DMS 273 (cell line): ENCODE measurements around the gene SLC26A4.
A peak's percentile ranks its signal among the peaks of the same experiment; 100 is the strongest.
"Not testable (repeated sequence)": the region's sequence is repeated elsewhere in the genome, so short reads cannot be mapped to it uniquely, and the experiment has no call there.

Experiments
- DNase-seq: peaks from one replicate; lab custom pipeline; 2025; ENCODE audit not compliant: unreplicated experiment; lab: John Stamatoyannopoulos, UW

Gene SLC26A4

DNA sequence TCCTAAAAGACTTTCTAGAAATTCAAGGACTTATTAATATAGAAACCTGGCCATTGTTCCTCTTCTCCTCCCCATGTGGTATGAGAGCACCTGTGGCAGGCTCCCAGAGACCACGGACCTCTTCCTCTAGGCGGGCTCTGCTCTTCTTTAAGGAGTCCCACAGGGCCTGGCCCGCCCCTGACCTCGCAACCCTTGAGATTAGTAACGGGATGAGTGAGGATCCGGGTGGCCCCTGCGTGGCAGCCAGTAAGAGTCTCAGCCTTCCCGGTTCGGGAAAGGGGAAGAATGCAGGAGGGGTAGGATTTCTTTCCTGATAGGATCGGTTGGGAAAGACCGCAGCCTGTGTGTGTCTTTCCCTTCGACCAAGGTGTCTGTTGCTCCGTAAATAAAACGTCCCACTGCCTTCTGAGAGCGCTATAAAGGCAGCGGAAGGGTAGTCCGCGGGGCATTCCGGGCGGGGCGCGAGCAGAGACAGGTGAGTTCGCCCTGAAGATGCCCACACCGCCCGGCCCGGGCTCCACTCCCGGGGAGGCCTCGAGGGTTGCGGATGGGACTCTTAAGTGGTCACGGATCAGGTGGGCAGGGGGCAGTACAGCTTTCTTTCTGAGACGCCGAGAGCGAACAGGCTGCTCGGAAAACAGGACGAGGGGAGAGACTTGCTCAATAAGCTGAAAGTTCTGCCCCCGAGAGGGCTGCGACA is at the start of gene SLC26A4:
TSS of gene SLC26A4 (plus strand) at position 448 of the 700 bp plus-strand sequence. CDS start 814 bp downstream, outside the sequence.
- peak; percentile 47 for DNase-seq

DNA sequence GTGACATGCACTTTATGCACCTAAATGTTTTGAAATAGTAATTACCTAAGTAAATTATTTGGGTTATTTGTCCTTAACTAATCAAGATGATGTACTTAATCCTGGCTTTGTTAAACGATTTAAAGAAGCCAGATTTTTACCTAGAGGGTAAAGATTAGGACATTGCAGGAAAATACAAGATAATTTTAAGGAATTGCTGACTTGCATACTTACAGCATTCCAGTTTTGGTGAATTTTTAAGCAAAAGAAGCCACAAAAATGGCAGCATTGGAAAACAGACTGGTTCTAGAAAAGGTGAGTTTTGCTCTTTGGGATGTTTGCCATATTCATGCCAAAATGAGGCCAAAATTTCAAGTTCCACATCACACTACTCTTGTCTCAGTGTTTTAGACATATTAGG is 47.2 kb upstream of the SLC26A4 start:
- no peak for DNase-seq

DNA sequence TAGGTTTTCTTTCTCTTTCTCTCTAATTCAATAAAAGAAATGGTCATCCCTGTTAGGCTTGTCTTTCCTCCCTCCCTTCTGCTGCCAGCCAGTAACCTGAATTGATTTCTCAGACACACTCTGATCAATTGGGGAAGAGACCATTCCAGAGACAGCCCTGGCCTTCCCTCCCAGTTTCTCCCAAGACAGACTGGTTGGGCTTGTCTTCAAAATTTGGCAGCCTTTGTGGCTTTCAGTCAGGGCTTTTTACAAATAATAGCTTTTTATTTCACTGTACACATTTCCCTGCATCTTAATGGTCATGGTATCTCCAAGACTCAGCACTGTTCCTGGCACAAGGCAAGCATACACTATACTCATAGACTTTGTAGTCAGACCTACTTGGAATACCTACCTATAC is 46.7 kb upstream of the SLC26A4 start:
- no peak for DNase-seq

DNA sequence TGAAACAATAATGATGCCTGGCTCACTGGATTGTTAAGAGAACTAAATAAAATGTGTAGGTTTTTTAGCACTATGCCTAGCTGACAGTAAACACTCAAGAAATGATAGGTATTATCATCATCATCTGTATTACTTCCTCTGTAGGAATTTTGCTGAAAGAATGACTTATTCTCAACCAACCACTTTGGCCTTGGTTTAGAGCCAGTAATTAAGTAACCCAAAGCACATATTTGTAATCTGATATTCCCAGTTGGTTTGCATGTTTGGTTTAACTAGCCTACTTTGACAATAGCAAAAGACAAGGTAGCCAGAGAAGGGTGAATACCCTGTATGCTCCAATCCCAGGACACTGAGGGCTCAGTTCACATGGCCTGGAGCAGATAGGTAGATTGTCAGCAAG is 46.2 kb upstream of the SLC26A4 start:
- peak; percentile 42 for DNase-seq

DNA sequence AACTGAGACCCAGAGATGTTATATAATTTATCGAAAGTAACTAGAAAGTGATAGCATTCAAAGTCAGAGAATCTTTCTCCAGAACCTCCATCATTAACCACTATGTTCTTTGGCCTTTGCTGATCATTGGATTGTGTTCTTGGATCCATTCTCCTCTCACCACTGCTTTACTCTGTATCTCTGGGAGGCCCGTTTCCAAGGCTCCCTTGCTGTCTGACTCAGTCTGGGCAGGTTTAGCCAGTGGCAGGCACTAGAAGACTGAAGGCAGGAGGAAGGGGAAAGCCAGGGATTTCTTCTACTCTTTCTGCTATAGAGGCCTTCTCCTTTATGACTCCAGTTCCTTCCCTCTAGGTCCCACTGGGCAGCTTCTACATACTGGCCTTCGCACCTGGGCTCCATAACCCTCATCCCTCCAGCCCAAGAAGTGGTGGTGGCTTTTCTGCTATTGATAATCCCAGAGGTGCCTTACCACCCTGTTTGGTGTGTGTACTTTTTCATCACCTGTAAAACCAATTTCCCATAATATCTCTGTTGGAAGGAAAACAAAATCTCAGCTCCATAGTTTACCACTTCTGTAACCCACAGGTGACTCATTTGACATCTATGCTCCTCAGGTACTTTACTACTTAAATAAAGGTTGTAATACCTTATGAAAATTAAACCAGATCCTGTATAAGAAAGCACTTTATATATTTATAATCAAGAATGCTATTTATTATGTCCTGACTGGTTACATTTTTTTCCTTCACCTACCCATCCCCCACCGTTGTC is 44.5 kb upstream of the SLC26A4 start:
- no peak for DNase-seq

DNA sequence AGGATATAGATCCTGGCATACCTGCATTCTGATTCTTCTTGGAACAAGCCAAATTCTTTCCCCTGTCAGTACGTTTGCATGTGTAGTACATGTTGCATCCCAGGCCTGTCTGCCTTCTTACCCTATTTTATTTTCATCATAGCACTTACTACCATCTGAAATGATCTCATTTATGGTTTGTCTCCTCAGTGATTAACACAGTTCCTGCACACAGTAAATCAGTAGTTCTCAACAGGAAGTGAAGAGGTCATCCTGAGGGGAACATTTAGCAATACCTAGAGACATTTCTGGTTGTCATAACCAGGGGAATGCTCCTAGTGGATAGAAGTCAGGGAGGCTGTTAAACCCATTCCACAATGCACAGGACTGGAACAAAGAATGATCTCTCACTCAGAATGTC is 38.2 kb upstream of the SLC26A4 start:
- DNase-seq: no peak

DNA sequence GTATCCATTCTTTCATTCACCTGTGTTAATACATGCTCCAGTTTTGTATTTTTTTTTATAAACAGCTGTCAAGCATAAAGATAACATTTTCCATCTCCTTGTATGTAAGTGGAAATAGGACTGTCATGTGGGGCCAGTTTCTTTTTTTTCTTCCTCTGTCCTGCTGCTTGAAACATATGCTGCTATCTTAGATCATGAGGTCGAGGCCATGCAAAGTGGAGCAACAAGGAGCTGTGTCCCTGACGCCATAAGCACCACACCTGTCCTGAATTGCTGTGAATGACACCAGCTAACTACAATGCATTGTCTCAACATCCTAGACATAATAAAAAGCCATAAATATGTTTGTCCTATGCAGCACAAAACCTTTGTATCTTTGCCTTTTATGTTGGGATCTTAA is 37.7 kb upstream of the SLC26A4 start:
- DNase-seq: no peak

DNA sequence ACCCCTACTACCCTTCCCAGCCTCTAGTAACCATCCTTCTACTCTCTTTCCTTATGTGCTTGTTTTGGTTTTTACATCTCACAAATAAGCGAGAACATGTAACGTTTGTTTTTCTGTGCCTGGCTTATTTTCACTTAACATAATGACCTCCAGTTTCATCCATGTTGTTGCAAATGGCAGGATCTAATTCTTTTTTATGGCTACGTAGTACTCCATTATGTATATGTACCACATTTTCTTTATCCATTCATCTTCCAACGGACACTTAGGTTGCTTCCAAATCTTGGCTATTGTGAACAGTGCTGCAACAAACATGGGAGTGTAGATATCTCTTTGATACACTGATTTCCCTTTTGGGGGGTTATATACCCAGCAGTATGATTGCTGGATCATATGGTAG is 33.6 kb upstream of the SLC26A4 start:
- DNase-seq: no peak

DNA sequence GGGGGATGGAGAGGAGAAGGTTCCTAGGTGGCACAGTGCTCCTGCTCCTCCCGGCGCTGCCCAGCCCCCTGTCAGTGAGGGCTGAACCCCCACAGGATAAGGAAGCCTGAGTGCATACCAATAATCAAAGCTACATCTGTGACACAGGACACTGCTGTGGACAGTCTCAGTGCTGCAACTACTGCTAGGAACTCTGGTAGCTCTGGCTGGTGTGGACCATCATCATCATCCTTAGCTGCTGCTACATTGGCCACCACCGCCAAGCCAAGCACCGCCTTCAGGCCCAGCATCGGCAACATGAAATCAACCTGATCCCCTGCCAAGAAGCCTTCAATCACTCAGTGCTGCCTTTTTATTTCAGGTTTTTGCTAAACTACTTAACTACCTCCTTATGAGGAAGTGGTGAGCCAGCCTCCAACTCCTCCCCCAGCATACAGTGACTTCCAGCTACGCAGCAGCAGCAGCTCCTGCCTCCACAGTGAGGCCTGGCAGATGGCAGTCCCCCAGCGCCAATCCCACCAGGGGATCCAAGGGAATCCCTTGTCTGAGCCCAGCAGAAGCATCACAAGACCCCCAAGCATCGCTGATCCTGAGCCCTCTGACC is 32.1 kb upstream of the SLC26A4 start:
- no peak for DNase-seq

DNA sequence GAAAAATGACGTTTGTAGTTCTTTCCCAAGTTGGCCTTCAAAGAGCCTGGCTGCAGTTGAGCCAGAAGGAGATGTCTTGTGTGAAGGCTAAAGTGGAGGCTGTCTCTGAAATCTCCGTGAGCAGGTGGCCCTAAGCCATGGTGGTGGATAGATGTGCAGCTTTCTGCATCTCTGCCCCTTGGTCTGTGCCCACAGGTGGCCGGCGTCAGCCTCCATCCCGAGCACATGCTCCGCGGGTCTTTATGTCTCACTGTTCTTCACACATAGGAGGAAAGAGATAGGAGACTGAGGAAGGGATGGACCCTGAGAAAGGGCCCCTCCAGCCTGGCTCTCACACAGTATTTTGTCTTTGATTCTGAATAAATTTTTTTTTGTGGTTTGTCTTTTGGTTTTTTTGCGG is 30.3 kb upstream of the SLC26A4 start:
- no peak for DNase-seq

DNA sequence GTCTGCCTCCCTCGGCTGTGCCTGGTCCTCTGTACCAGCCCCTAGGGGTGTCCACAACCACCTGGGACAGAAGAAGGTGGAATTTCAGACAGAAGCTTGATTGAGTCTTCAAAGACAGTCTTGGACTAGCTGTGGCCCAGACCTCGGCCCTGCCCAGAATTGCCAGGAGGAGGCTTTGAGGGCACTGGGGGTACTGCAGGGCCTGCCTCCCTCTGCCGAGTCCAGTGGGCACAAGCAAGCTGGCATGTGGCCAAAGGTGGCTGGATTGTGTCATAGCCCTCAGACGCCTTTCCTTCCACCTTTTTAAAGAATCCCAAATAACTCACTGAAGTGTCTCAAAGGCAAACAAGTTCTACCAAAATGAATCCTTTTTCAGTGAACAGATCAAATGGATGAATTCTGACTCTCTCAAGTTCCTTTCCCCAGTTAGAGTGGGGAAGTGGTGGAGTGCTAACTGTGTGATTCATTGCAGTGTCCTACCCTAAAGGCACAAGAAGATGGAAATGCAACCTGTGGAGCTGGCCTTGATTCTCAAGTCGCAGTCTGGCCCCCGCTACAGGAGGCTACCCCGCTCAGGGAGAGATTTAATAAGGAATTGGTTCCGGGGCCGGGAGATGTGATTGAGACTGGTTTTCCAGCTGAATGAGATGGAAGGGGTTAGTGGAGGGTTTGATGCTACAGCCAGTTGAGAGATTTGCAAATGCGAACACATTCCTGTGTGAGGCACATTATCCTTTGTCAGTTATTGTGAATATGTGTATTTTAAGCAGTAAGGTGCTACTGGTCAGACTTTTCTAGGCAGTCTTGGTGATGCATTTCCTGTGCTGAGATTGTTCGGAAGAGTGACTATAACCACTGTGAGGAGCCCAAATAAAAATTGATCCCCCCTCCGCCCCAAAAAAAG is 28.8 kb upstream of the SLC26A4 start:
- peak; percentile 29 for DNase-seq

DNA sequence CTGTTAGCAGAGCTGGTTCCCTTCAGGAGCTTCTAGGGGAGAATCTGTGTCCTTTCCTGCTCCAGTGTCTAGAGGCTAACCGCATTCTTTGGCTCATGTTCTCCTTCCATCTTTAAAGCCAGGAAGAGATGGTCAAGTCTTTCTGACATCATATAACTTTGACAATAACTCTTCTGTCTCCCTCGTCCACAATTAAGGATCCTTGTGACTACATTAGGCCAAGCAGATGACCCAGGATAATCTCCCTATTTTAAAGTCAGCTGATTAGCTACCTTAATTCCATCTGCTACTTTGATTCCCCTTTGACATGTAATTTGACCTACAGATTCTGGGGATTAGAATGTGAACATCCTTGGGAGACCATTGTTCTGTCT is 28.1 kb upstream of the SLC26A4 start:
- no peak for DNase-seq

DNA sequence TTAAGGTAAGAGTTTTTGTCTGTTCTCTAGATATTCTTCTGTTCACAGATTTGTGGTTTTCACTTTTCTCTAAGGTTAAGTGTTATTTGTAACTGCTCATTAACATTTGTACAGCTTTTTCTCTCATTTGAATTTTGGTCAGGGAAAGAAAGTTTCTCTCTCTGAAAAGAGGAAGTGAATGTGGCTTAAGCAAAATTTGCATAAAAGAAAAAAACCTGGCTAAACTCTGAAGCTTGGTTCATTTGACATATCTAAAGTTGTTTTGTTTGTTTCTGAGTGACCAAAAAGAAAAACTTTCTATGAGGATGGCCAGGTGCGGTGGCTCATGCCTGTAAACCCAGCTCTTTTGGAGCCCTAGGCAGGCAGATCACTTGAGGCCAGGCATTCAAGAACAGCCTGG is 22.0 kb upstream of the SLC26A4 start:
- DNase-seq: no peak

DNA sequence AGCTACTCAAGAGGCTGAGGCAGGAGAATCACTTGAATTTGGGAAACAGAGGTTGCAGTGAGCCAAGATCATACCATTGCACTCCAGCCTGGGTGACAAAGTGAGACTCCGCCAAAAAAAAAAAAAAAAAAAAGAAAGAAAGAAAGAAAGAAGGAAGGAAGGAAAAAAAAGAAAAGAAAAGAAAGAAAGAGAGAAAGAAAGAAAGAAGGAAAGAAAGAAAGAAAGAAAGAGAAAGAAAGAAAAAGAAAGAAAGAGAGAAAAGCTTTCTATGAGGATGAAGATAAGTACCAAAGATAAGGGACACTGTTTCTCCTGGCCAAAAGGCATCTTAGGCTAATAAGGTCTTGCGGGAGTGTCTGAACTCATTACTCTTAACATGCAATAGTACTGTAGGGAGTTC is 21.6 kb upstream of the SLC26A4 start:
- DNase-seq: not testable (repeated sequence)

DNA sequence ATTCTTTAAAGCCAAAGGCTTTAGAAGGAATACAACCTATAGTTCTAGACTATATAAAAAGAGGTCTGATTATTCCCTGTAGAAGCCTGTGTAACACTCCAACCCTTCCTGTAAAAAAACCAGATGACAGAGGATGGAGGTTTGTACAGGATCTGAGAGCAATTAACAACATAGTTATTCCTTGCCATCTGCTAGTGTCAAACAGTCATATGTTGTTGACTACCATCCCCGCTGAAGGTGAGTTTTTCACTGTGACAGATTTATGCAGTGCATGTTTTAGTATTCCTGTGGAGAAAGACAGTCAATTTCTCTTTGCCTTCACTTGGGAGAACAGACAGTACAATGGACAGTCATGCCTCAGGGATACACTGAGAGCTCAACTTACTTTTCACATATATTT is 19.0 kb upstream of the SLC26A4 start:
- DNase-seq: peak; percentile 92

DNA sequence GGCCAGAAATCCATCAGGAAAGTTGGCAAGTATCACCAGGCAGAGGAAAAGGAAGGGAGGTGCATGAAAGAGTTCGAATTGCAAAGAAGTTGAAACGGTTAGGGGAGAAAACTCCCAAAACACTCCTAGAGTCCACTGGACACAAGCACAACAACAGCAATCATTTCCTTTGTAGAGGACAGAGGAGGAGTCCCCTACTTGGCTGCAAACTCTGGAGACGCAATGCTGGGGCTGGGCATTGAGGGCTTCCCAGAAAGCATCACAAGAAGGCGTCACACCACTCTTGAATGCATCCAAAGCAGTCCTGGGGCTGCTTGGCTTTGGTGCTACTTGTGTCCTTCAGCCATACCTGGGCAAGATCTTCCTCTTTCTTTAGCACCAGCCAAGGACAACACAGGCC is 18.1 kb upstream of the SLC26A4 start:
- DNase-seq: no peak

DNA sequence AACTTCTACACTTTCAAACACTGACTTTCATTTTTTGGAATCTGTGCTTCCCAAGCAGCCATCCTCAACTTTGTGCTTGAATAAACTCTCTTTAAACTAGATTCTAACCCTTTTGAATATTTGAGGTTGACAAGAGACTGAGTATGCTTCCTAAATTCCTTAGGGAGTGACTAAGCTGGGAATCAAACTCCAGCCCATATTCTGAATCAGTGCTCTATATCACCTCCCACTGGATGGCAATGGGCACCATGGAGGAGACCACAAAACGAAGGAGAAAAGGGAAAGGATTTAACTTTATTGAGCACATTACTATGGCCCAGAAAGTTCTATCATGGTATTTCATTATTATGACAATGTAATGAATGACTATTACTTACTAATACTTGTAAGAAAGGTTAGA is 17.2 kb upstream of the SLC26A4 start:
- DNase-seq: peak; percentile 32

DNA sequence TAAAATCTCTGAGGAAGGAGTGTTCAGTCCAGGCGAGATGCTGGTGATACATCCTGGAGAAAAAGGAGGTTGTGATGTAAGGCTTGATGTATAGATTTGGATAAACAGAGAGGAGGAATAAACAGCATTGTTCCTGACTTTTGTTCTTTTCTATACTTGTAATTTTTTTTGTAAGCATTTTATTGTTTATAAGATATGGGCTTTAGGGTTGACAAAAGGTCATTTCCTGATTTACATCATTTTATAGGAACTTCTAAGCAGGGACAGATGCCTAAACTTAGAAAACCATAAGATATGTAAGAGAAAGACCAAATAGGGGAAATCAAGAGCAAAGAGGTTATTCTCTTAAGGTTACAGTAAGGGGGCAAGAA is 16.7 kb upstream of the SLC26A4 start:
- no peak for DNase-seq

DNA sequence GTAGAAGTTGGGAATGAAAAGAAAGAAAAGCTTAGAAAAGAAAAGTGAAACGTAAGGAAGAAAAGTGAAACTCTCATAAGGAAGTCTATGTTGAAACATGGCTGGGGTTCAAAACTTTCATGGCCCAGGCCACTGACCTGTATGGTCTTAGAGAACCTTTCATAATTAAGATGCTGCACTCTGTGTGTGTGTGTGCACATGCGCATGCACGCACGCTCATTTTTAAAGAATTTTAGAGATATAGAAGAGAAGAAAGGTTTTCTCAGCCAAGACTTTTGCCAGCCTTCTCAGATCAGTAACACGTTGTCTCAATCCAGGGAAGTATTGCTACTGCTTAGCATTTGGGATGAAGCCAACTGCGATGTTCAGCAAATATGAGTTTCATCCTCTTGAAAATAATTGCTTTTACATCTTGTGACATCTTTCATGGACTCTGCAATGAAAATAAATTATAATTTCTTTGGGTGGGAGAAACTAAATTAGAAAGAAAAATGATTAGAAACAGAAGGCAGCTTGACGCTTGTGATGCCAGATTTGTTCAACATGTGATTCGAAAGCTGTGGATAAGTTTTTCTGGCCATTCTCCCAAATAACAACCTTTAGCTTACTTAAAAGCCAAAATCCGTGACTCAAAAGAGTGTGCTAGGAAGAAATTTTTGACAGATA is 16.2 kb upstream of the SLC26A4 start:
- no peak for DNase-seq

DNA sequence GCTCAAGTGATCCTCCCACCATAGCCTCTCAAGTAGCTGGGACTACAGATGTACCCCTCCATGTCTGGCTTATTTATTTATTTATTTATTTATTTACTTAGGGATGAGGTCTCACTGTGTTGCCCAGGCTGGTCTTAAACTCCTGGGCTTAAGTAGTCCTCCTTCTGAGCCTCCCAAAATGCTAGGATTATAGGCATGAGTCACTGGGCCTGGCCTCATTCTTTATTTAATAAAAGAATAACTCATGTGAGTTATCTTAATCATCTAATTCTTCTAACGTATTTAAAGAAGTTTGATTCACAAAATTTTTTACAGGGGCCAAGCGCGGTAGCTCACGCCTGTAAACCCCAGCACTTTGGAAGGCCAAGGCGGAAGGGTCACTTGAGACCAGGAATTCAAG is 8.0 kb upstream of the SLC26A4 start:
- no peak for DNase-seq

DNA sequence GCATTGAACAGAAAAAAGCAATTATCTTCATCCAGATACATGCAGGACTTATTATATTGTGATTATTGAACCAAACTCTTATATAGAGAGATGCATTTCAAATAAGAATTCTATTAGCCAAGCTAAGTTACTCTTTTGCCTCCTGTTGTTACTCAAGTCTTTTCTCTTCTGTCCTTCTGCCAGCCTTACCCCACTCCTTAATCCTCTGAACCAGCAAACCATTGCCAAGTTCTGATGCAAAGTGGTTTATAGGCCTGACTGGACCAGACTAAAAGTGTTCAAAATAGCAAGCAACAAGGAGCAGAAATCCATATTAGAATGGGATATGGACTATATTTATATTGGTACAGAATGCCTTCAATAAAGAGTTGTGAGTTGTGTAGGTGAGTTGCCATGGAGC is 2.2 kb upstream of the SLC26A4 start:
- no peak for DNase-seq
